ENCODE results near the gene IL12RB1.
"Not testable (repeated sequence)": the region's sequence is repeated elsewhere in the genome, so short reads cannot be mapped to it uniquely, and the experiment has no call there.

- not testable (repeated sequence) for TF ChIP-seq SPI1 (IDR thresholded peaks at IDR 0.05; ENCODE audit: borderline replicate concordance, insufficient read depth, low read depth, low read length); FOXM1 (IDR thresholded peaks at IDR 0.05; ENCODE audit: low read depth, low read length); GABPA (IDR thresholded peaks at IDR 0.05; ENCODE audit: low read depth); EP300 (IDR thresholded peaks at IDR 0.05; ENCODE audit: borderline replicate concordance in 1 of 2, control insufficient read depth in 1 of 2, low read depth in 2 of 2, low read length in 2 of 2); EZH2 (IDR thresholded peaks at IDR 0.05; ENCODE audit: borderline replicate concordance, control insufficient read depth, low read depth, low read length); SIX5 (IDR thresholded peaks at IDR 0.05; ENCODE audit: low read depth, low read length, severe bottlenecking); CEBPB (IDR thresholded peaks at IDR 0.05; ENCODE audit: borderline replicate concordance in 1 of 2, low read depth in 2 of 2, low read length in 2 of 2); BCL3 (IDR thresholded peaks at IDR 0.05; ENCODE audit: borderline replicate concordance, insufficient read depth, low read depth, low read length, poor library complexity, severe bottlenecking); REST (IDR thresholded peaks at IDR 0.05; ENCODE audit: low read depth, low read length)
- TF ChIP-seq, protein P1, sequence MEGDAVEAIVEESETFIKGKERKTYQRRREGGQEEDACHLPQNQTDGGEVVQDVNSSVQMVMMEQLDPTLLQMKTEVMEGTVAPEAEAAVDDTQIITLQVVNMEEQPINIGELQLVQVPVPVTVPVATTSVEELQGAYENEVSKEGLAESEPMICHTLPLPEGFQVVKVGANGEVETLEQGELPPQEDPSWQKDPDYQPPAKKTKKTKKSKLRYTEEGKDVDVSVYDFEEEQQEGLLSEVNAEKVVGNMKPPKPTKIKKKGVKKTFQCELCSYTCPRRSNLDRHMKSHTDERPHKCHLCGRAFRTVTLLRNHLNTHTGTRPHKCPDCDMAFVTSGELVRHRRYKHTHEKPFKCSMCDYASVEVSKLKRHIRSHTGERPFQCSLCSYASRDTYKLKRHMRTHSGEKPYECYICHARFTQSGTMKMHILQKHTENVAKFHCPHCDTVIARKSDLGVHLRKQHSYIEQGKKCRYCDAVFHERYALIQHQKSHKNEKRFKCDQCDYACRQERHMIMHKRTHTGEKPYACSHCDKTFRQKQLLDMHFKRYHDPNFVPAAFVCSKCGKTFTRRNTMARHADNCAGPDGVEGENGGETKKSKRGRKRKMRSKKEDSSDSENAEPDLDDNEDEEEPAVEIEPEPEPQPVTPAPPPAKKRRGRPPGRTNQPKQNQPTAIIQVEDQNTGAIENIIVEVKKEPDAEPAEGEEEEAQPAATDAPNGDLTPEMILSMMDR (IDR thresholded peaks at IDR 0.05 in 2 of 3, conservative IDR thresholded peaks at IDR 0.05 in 1 of 3; ENCODE audit: control insufficient read depth in 2 of 3, extremely low read depth in 1 of 3, insufficient read depth in 1 of 3, low read depth in 3 of 3, low read length in 3 of 3) = not testable (repeated sequence)
These were observed 55.3 kb downstream of the IL12RB1 start for GRCh38 chr19:18031401-18031800.

Data from GM12878 (cell line).